IPS-18a (cell line): ENCODE data around the gene LACTBL1.

ENCODE experiments used
- H3K27ac ChIP-seq: one replicate; pipeline ENCODE4 v1.5.1; 2013; ENCODE audit warnings: low read length
- H3K27me3 ChIP-seq: one replicate; pipeline ENCODE4 v1.6.1; 2013; ENCODE audit warnings: mild to moderate bottlenecking, low read length; ENCODE audit not compliant: control insufficient read depth, insufficient read depth
- H3K36me3 ChIP-seq: one replicate; pipeline ENCODE4 v1.6.1; 2013; ENCODE audit warnings: low read depth, low read length; ENCODE audit not compliant: control insufficient read depth
- H3K4me1 ChIP-seq: one replicate; pipeline ENCODE4 v1.6.1; 2013; ENCODE audit warnings: low read depth, low read length; ENCODE audit not compliant: control insufficient read depth
- H3K4me3 ChIP-seq: one replicate; pipeline ENCODE4 v1.5.1; 2013; ENCODE audit warnings: low read length
- H3K9ac ChIP-seq: one replicate; pipeline ENCODE4 v1.6.1; 2013; ENCODE audit warnings: mild to moderate bottlenecking, low read length, moderate library complexity
- H3K9me3 ChIP-seq: one replicate; pipeline ENCODE4 v1.6.1; 2013; ENCODE audit warnings: low read depth, low read length; ENCODE audit not compliant: control insufficient read depth

The LACTBL1 gene

GRCh38 chr1:22935433-22935832 is 37.2 kb downstream of the LACTBL1 start:
- H3K9ac ChIP-seq: no peak overlapping the region
- no peak overlapping the region for H3K4me3 ChIP-seq
- no peaks in the 10 kb centered on the region for H3K36me3 ChIP-seq
- H3K9me3 ChIP-seq: no peaks in the 10 kb centered on the region
- H3K27ac ChIP-seq: no peak overlapping the region
- H3K4me1 ChIP-seq: no peaks in the 10 kb centered on the region
- H3K27me3 ChIP-seq: no peaks in the 10 kb centered on the region

- Histone ChIP-seq H3K27me3 (no peaks in the 10 kb centered on the region), H3K4me1 (no peaks in the 10 kb centered on the region), H3K4me3 (no peak overlapping the region), H3K27ac (no peak overlapping the region), H3K36me3 (no peaks in the 10 kb centered on the region), H3K9me3 (no peaks in the 10 kb centered on the region), H3K9ac (no peak overlapping the region)
These were observed 39.7 kb downstream of the LACTBL1 start for GRCh38 chr1:22932803-22933470.

- H3K27ac ChIP-seq: no peak overlapping the region
- H3K9ac ChIP-seq: no peak overlapping the region
- no peaks in the 10 kb centered on the region for H3K27me3 ChIP-seq
- H3K36me3 ChIP-seq: no peaks in the 10 kb centered on the region
- no peak overlapping the region for H3K4me3 ChIP-seq
- no peaks in the 10 kb centered on the region for H3K9me3 ChIP-seq
- no peaks in the 10 kb centered on the region for H3K4me1 ChIP-seq
These were observed 42.3 kb downstream of the LACTBL1 start for GRCh38 chr1:22930240-22930912.

GRCh38 chr1:22925111-22925510 is 47.6 kb downstream of the LACTBL1 start:
- Histone ChIP-seq H3K36me3 (no peaks in the 10 kb centered on the region), H3K27ac (no peak overlapping the region), H3K9ac (no peak overlapping the region), H3K27me3 (no peaks in the 10 kb centered on the region), H3K4me1 (no peaks in the 10 kb centered on the region), H3K4me3 (no peak overlapping the region), H3K9me3 (no peaks in the 10 kb centered on the region)

- H3K4me3 ChIP-seq: no peak overlapping the region
- H3K4me1 ChIP-seq: peaks cover 3% of the 10 kb centered on the region
- no peaks in the 10 kb centered on the region for H3K27me3 ChIP-seq
- no peaks in the 10 kb centered on the region for H3K9me3 ChIP-seq
- H3K27ac ChIP-seq: no peak overlapping the region
- H3K9ac ChIP-seq: no peak overlapping the region
- no peaks in the 10 kb centered on the region for H3K36me3 ChIP-seq
These were observed 50.0 kb downstream of the LACTBL1 start for GRCh38 chr1:22922640-22923039.

- Histone ChIP-seq H3K4me3 (no peak overlapping the region), H3K27me3 (no peaks in the 10 kb centered on the region)
These were observed 51.1 kb downstream of the LACTBL1 start for GRCh38 chr1:22921452-22922126.

GRCh38 chr1:22920734-22921451 is 51.8 kb downstream of the LACTBL1 start:
- Histone ChIP-seq H3K36me3 (no peaks in the 10 kb centered on the region), H3K9ac (no peak overlapping the region), H3K27me3 (no peaks in the 10 kb centered on the region), H3K4me1 (peaks cover 3% of the 10 kb centered on the region), H3K4me3 (no peak overlapping the region), H3K27ac (no peak overlapping the region), H3K9me3 (no peaks in the 10 kb centered on the region)

More at GRCh38 chr1:22921452-22922126, 51.1 kb downstream of the LACTBL1 start:
- H3K9me3 ChIP-seq: no peaks in the 10 kb centered on the region
- no peak overlapping the region for H3K9ac ChIP-seq
- no peaks in the 10 kb centered on the region for H3K36me3 ChIP-seq
- H3K4me1 ChIP-seq: peaks cover 3% of the 10 kb centered on the region
- no peak overlapping the region for H3K27ac ChIP-seq

GRCh38 chr1:22920026-22920733 is 52.5 kb downstream of the LACTBL1 start:
- H3K27me3 ChIP-seq: no peaks in the 10 kb centered on the region

GRCh38 chr1:22919341-22920025 is 53.2 kb downstream of the LACTBL1 start:
- no peaks in the 10 kb centered on the region for H3K27me3 ChIP-seq
- no peaks in the 10 kb centered on the region for H3K36me3 ChIP-seq
- H3K4me1 ChIP-seq: peaks cover 3% of the 10 kb centered on the region
- H3K27ac ChIP-seq: no peak overlapping the region
- no peak overlapping the region for H3K9ac ChIP-seq
- H3K4me3 ChIP-seq: no peak overlapping the region
- no peaks in the 10 kb centered on the region for H3K9me3 ChIP-seq

More at GRCh38 chr1:22920026-22920733, 52.5 kb downstream of the LACTBL1 start:
- H3K4me1 ChIP-seq: peaks cover 3% of the 10 kb centered on the region
- no peak overlapping the region for H3K27ac ChIP-seq
- no peaks in the 10 kb centered on the region for H3K9me3 ChIP-seq
- H3K4me3 ChIP-seq: no peak overlapping the region
- H3K36me3 ChIP-seq: no peaks in the 10 kb centered on the region
- no peak overlapping the region for H3K9ac ChIP-seq

- Histone ChIP-seq H3K27ac (no peak overlapping the region), H3K9ac (no peak overlapping the region), H3K4me3 (no peak overlapping the region), H3K36me3 (no peaks in the 10 kb centered on the region), H3K27me3 (no peaks in the 10 kb centered on the region), H3K4me1 (peaks cover 3% of the 10 kb centered on the region), H3K9me3 (no peaks in the 10 kb centered on the region)
These were observed 54.0 kb downstream of the LACTBL1 start for GRCh38 chr1:22918644-22919043.
